GM21619 (cell line): ENCODE results near the gene LCT.
"Not testable (repeated sequence)": the region's sequence is repeated elsewhere in the genome, so short reads cannot be mapped to it uniquely, and the experiment has no call there.

ENCODE experiments used
- ATAC-seq: cut with Tn5 transposase; IDR thresholded peaks from one replicate; pipeline ENCODE4 v1.9.1; 2021; ENCODE audit not compliant: unreplicated experiment

The LCT gene

DNA sequence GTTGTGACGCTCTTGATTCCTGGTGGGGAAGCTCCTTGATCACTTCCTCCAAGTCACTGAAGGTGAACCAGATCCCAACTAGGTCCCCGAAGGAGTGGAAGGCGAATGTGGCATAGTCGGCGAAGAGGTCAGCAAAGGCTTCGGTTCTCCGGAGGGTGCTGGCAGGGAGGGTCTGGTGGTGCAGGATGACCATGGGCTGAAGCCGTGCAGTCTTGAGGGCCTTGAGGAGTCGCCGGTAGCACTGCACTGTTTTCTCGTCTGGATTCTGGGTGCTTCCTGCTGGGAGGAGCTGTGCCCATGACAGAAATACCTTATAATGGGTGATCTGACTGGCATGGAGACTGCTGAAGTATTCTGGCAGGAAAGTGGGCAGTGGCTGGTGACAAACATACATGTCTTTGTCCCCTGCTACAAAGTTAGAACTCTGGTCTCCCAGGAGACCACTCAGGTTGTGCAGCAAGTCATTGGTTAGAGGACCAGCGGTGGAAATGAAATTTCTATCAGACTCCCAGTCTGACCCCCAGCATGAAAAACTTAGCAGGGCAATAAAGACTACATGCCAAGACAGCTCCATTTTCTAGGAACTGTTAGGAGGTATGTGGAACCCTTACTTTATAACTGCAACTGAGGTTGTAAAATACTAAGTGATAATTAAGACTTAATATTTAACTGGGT is at the start of gene LCT:
Gene LCT, minus strand, starts transcription at position 589 of the 675 bp plus-strand sequence. Its CDS starts 15 bp downstream, at position 574.
- no peak for ATAC-seq

DNA sequence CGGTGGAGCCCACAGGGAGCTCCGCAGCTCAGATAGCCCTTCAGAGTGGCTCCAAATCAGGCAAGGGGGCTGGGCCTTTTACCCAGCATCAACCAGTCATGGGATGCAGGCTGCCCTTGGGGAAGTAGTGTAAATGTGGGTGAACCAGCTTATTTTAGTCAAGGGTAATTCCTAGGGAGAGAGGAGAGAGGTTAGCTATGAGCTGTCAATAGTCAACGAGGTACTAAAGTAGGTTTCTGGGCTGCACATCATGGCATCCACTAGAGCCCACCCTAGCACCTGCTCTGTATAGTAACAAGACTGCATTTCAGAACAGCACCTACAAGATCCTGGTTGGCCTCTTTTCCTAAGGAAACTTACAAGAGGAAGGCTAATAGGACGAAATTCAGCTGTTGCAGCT is 48.7 kb upstream of the LCT start:
- ATAC-seq: no peak

DNA sequence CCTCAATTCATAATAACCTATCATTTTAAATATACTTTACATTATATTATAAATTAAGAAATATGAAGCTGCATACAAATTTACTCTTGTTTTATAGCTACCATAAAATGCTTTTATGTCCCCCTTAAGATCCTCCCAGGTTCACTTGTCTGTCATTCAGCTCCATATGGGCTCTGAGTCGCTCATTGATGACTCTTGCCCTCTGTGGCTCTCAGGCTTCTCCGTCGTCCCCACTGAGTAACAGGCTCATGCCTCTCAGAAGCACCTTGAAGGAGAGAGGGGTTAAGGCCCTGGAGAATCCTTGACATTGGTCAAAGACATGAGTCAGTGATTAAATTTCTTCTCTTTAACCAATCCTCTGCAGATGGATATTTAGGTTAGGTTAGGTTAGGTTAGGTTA is 45.4 kb upstream of the LCT start:
- no peak for ATAC-seq

- ATAC-seq: not testable (repeated sequence)
Observed at GRCh38 chr2:135876770-135877169, 39.8 kb upstream of the LCT start.

DNA sequence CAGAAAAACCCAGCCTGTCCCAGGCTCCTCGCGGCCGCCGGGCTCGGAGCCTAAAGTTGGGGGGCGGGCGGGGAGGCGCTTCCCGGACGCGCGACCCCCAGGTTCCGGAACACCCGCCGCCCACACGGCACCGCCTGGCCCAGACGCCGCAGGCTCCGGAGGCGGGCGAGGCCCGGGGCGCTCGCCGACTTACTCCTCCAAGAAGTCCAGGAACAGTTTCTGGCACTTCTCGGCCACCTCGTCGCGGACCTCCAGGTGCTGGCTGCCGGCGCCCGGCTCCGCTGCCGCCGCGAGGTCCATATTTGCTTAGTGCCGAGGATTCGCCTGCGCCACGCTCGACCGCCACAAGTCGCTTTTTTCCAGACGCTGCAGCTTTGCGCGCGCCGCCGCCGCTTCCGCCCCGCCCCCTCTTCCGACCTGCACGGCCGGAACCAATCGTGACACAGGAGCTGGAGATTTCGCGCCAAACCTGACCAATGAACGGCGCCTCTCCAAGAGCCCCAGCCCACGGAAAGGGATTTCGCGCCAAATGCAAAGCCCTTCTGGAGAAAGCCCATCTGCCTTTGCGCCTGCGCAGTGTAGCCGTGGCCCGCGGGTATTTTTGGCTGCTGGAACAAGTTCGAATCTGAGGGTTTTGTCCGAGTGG is 39.2 kb upstream of the LCT start, which contains the start of gene MCM6:
Gene MCM6, minus strand, starts transcription at position 378 of the 646 bp plus-strand sequence. Its CDS starts 78 bp downstream, at position 300.
- ATAC-seq: peak; percentile 90

DNA sequence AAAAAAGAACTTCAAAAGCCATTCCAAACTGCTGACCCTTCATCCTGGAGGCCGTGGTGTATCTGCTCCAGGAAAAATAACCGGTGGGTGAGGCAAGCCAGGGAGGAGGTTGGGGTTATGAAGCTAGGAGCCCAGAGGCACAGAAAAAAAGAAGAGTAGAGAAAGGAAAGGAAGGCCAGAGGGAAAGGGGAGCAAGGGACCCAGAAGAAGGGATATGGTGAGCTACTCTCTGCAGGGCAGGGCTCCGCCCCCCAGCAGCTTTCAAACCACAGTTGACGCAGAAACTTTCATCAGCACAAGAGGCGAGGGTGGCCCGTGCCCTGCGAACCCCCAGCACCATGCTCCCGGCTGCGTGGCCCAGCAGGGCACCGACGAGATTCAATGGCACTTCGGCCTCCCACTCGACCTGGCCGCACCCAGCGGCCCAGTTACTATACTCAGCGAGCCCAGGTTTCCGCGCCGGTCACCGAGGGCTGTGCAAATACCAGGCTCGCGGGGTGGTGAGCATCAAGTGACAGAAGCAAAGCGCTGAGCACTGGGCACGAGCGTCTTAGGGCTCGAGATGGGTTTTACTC is 38.6 kb upstream of the LCT start:
- peak; percentile 53 for ATAC-seq

- ATAC-seq: no peak
Observed at GRCh38 chr2:135874777-135875365, 37.9 kb upstream of the LCT start.

GRCh38 chr2:135870571-135870970 is 33.6 kb upstream of the LCT start:
- ATAC-seq: peak; percentile 74

- no peak for ATAC-seq
Observed at GRCh38 chr2:135863233-135863632, 26.2 kb upstream of the LCT start.

GRCh38 chr2:135862718-135863117 is 25.7 kb upstream of the LCT start:
- ATAC-seq: no peak

- no peak for ATAC-seq
Observed at GRCh38 chr2:135853401-135853800, 16.4 kb upstream of the LCT start.

- no peak for ATAC-seq
Observed at GRCh38 chr2:135851858-135852257, 14.9 kb upstream of the LCT start.

- ATAC-seq: no peak
Observed at GRCh38 chr2:135850892-135851668, 14.1 kb upstream of the LCT start.

GRCh38 chr2:135849087-135849486 is 12.1 kb upstream of the LCT start:
- ATAC-seq: no peak

DNA sequence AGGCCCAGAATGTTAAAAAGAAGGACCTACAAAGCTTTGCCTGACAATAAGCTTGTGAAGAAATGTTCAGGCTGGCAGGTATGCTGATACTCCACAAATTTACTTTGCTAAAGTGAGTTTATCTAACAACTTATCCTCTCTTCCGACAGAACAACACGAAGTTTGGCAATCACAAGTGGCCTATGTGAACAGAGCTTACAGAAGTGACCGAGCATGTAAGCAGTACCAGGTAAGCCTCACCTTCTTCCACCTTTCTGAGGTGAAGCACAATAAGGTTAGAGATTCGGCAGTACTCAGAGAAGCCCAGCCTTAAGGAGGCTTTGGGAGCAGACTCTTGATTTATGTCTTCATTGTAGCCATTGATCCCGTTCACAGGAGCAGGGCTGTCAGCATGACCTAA is 9.0 kb upstream of the LCT start:
- ATAC-seq: no peak

DNA sequence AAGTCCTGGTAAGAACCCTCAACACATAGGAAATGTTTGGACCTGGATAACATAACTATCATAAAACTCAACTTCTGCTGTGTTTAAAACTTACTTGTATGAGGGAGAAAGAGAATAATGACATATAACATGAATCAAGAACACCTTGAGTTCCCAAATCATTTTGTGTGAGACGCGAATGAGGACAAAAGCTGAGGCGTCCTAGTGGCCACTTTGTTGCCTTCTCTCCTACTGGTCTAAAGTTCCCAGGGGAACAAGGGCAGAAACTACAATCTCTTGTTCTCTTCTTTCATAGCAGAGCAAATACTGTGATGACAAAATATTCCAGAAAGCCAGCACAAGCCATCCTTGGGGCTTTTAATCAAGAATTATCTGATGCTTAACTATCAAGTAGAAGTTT is 8.3 kb upstream of the LCT start:
- ATAC-seq: no peak

- ATAC-seq: no peak
Observed at GRCh38 chr2:135844301-135844895, 7.4 kb upstream of the LCT start.

DNA sequence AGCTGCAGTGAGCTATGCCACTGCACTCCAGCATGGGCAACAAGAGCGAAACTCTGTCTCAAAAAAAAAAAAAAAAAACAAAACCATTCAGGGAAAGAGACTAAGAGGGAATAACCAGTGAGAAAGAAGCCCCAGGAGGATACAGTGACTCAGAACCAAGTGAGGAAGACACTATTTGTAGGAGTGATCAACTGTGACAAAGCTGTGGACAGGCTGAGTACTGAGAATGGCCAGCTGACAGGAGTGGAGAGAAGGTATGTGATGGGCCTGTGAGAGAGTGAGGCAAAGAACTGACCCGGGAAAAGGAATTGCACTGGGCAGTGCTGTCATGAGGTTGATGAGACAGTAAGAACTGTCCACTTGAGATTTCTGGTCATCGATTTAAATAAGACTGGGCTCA is 6.7 kb upstream of the LCT start:
- no peak for ATAC-seq

- ATAC-seq: no peak
Observed at GRCh38 chr2:135840601-135841000, 3.6 kb upstream of the LCT start.

- no peak for ATAC-seq
Observed at GRCh38 chr2:135839713-135840112, 2.7 kb upstream of the LCT start.

DNA sequence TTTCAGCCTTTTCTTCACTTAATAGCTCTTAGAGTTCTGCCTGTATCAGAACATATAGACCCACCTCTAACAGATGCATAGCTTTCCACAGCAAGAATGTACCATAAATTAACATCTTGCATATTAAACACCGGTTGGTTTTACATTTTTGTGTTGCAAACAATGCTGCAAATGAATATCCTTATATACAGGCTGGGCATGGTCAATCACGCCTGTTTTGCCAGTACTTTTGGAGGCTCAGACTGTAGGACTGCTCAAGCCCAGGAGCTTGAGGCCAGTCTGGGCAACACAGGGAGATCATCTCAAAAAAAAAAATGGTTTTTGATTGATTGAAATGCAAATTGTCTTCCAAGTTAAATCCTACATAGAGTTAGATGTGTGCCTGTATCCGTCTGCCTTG is 1.5 kb upstream of the LCT start:
- no peak for ATAC-seq
